ENCODE measurements around the gene APCDD1. TPM values are rescaled to one million over a fixed set of nuclear protein-coding genes. Genes with fewer than 3 reads are reported as not detected.

APCDD1 gene
- total RNA-seq, 4 donors from 2014 or later, result 30.7 to 51.8 (median 43.4) TPM

DNA sequence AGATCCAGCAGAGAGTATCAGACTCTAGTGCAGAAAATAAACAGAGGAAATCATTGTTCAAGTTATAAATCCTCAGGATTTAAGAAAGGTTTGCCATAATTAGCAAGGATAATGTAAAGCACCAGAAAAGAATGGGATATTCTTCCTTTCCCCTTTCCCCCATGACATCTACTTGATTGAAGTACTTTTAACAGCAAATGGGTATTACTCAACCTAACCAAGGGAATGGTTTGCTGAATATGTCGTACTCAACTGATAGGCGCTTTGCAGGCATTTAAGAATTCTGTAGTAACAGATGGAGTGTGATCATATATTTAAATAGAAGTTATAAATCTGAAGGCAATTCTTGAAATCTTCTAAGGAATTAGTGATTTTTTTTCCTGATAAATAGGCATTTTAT lies 2.7 kb downstream of the APCDD1 start:
- TF ChIP-seq POLR2AphosphoS5 (IDR thresholded peaks at IDR 0.05), result no peak
- no peak for TF ChIP-seq POLR2A (IDR thresholded peaks at IDR 0.05; ENCODE audit: low read depth)
- TF ChIP-seq, protein P1, sequence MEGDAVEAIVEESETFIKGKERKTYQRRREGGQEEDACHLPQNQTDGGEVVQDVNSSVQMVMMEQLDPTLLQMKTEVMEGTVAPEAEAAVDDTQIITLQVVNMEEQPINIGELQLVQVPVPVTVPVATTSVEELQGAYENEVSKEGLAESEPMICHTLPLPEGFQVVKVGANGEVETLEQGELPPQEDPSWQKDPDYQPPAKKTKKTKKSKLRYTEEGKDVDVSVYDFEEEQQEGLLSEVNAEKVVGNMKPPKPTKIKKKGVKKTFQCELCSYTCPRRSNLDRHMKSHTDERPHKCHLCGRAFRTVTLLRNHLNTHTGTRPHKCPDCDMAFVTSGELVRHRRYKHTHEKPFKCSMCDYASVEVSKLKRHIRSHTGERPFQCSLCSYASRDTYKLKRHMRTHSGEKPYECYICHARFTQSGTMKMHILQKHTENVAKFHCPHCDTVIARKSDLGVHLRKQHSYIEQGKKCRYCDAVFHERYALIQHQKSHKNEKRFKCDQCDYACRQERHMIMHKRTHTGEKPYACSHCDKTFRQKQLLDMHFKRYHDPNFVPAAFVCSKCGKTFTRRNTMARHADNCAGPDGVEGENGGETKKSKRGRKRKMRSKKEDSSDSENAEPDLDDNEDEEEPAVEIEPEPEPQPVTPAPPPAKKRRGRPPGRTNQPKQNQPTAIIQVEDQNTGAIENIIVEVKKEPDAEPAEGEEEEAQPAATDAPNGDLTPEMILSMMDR (IDR thresholded peaks at IDR 0.05), result no peak
- TF ChIP-seq EP300 (IDR thresholded peaks at IDR 0.05), result no peak
- WGBS, result 88% methylated on average over 2 of the region's 2 CpGs
- Histone ChIP-seq H3K4me1 (peaks cover 0 to 44% (median 30%) of the 10 kb centered on the region in 4 donors), H3K27ac (replicated peaks in 1 of 4) (no peak overlapping the region), H3K9me3 (no peaks in the 10 kb centered on the region), H3K36me3 (no peaks in the 10 kb centered on the region), H3K4me3 (peak overlapping the region; percentile 64 to 78 (median 69)), H3K27me3 (peaks cover 0 to 63% (median 7%) of the 10 kb centered on the region in 4 donors)
- no peak for DNase-seq (ENCODE audit: extremely low spot score)
- intact Hi-C loops (cut with DNase I), result no loop called here

GRCh38 chr18:10457767-10458166 lies 3.3 kb downstream of the APCDD1 start:
- no peak for DNase-seq (ENCODE audit: extremely low spot score)
- no peak for TF ChIP-seq POLR2AphosphoS5 (IDR thresholded peaks at IDR 0.05)
- TF ChIP-seq, protein P1 (IDR thresholded peaks at IDR 0.05), result no peak
- TF ChIP-seq POLR2A (IDR thresholded peaks at IDR 0.05; ENCODE audit: low read depth), result no peak
- no peak for TF ChIP-seq EP300 (IDR thresholded peaks at IDR 0.05)
- peak overlapping the region in 3 of 4 donors; percentile 65 to 78 (median 73) for H3K4me3 ChIP-seq
- intact Hi-C loops (cut with DNase I), result no loop called here
- no peak overlapping the region for H3K27ac ChIP-seq (replicated peaks in 1 of 4)
- 48% methylated on average over 2 of the region's 2 CpGs for WGBS
- H3K9me3 ChIP-seq, result no peaks in the 10 kb centered on the region
- H3K36me3 ChIP-seq, result no peaks in the 10 kb centered on the region
- H3K4me1 ChIP-seq, result peaks cover 0 to 44% (median 30%) of the 10 kb centered on the region in 4 donors
- H3K27me3 ChIP-seq, result peaks cover 0 to 63% (median 7%) of the 10 kb centered on the region in 4 donors

DNA sequence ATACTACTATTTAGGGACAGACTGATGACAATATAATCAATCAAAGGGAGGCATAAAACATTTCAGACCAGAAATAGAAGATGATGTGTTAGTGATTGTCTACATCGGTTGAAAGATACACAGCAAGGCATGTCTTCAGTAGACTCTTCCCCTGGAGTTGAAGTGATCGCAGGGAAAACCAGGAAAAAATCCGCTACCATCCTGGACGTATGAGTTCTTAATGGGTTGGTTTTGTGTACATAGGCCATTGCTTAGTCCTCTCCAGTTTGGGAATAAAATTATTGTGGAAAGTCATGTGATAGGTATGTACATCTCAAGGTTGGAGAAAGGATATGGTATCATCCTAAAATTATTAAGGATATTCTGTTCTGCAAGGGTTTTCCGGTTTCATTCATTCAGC lies 4.3 kb downstream of the APCDD1 start:
- no peaks in the 10 kb centered on the region for H3K36me3 ChIP-seq
- intact Hi-C loops (cut with DNase I), result no loop called here
- TF ChIP-seq POLR2AphosphoS5 (IDR thresholded peaks at IDR 0.05) (no peak), POLR2A (IDR thresholded peaks at IDR 0.05; ENCODE audit: low read depth) (no peak), EP300 (IDR thresholded peaks at IDR 0.05) (no peak)
- TF ChIP-seq, protein P1 (IDR thresholded peaks at IDR 0.05), result no peak
- 80% methylated on average over 5 of the region's 5 CpGs for WGBS
- peaks cover 0 to 39% (median 25%) of the 10 kb centered on the region in 4 donors for H3K4me1 ChIP-seq
- H3K27me3 ChIP-seq, result peaks cover 0 to 61% (median 6%) of the 10 kb centered on the region in 4 donors
- H3K27ac ChIP-seq (replicated peaks in 1 of 4), result no peak overlapping the region
- H3K9me3 ChIP-seq, result no peaks in the 10 kb centered on the region
- H3K4me3 ChIP-seq, result no peak overlapping the region
- peak; percentile 39 for DNase-seq (ENCODE audit: extremely low spot score)

- H3K9me3 ChIP-seq, result no peaks in the 10 kb centered on the region
- 90% methylated on average over 1 of the region's 1 CpG for WGBS
- H3K27ac ChIP-seq (replicated peaks in 1 of 4), result no peak overlapping the region
- H3K4me3 ChIP-seq, result no peak overlapping the region
- TF ChIP-seq POLR2A (IDR thresholded peaks at IDR 0.05; ENCODE audit: low read depth), result no peak
- no peak for TF ChIP-seq POLR2AphosphoS5 (IDR thresholded peaks at IDR 0.05)
- TF ChIP-seq EP300 (IDR thresholded peaks at IDR 0.05), result no peak
- TF ChIP-seq, protein P1 (IDR thresholded peaks at IDR 0.05), result no peak
- peaks cover 0 to 34% (median 18%) of the 10 kb centered on the region in 4 donors for H3K4me1 ChIP-seq
- no peak for DNase-seq (ENCODE audit: extremely low spot score)
- H3K36me3 ChIP-seq, result no peaks in the 10 kb centered on the region
- intact Hi-C loops (cut with DNase I), result no loop called here
- H3K27me3 ChIP-seq, result peaks cover 0 to 56% (median 3%) of the 10 kb centered on the region in 4 donors
Observed at GRCh38 chr18:10459587-10459986, 5.2 kb downstream of the APCDD1 start.
